ENCODE measurements around the gene PLA2G2F. TPM values are rescaled to one million over a fixed set of nuclear protein-coding genes. Genes with fewer than 3 reads are reported as not detected.

The PLA2G2F gene
- total and polyA plus RNA-seq, 2 experiments from 2014 or later, result not detected

- Mint-ChIP-seq H3K27me3 (ENCODE audit: insufficient read depth, low read depth, poor library complexity) (peaks cover 3% of the 10 kb centered on the region), H3K4me1 (peaks cover 19% of the 10 kb centered on the region), H3K27ac (no peak overlapping the region), H3K9me3 (0 out of 3 replicates have a peak, but pooled peaks cover 2% of the 10 kb centered on the region), H3K4me3 (no peak overlapping the region), H3K36me3 (ENCODE audit: low read depth) (no peaks in the 10 kb centered on the region)
- ATAC-seq, result no peak
- H3K9me2 ChIP-seq (ENCODE audit: insufficient read depth), result 0 out of 2 replicates have a peak, but pooled peaks cover 4% of the 10 kb centered on the region
- H3K4me2 ChIP-seq, result no peak overlapping the region
- H3K4me3 ChIP-seq, result no peak overlapping the region
- H4K20me1 ChIP-seq (replicated peaks; ENCODE audit: insufficient read depth), result no peaks in the 10 kb centered on the region
- no peaks in the 10 kb centered on the region for H3F3A ChIP-seq (replicated peaks; ENCODE audit: low read depth)
- peaks cover 10% of the 10 kb centered on the region; the same call in 1 of the 2 replicates for H3K4me1 ChIP-seq (ENCODE audit: insufficient read depth)
- no peaks in the 10 kb centered on the region for H3K79me2 ChIP-seq (replicated peaks; ENCODE audit: insufficient read depth)
- DNase-seq (ENCODE audit: low spot score), result no peak
- H3K36me3 ChIP-seq (ENCODE audit: insufficient read depth), result no peaks in the 10 kb centered on the region
- H3K27me3 ChIP-seq (ENCODE audit: insufficient read depth), result no peaks in the 10 kb centered on the region
- TF ChIP-seq CREB1 (CRISPR knock-in tag; IDR thresholded peaks at IDR 0.05; ENCODE audit: low read depth) (no peak), JUNB (IDR thresholded peaks at IDR 0.05; ENCODE audit: unreplicated experiment) (no peak), ZNF114 (CRISPR knock-in tag; IDR thresholded peaks at IDR 0.05) (no peak), EZH2phosphoT487 (IDR thresholded peaks at IDR 0.05; ENCODE audit: unreplicated experiment) (no peak), POLR2AphosphoS5 (IDR thresholded peaks at IDR 0.05; ENCODE audit: low read depth) (no peak), NANOG (IDR thresholded peaks at IDR 0.05; ENCODE audit: borderline replicate concordance) (no peak), EZH2 (IDR thresholded peaks at IDR 0.05; ENCODE audit: low read depth, unreplicated experiment) (no peak), STAT1 (IDR thresholded peaks at IDR 0.05; ENCODE audit: unreplicated experiment) (no peak), ETS1 (IDR thresholded peaks at IDR 0.05) (no peak), ZNF462 (CRISPR knock-in tag; IDR thresholded peaks at IDR 0.05) (no peak), CTCF (conservative IDR thresholded peaks at IDR 0.05; ENCODE audit: low read depth in 2 of 2) (no peak)
- TF ChIP-seq, protein P1, sequence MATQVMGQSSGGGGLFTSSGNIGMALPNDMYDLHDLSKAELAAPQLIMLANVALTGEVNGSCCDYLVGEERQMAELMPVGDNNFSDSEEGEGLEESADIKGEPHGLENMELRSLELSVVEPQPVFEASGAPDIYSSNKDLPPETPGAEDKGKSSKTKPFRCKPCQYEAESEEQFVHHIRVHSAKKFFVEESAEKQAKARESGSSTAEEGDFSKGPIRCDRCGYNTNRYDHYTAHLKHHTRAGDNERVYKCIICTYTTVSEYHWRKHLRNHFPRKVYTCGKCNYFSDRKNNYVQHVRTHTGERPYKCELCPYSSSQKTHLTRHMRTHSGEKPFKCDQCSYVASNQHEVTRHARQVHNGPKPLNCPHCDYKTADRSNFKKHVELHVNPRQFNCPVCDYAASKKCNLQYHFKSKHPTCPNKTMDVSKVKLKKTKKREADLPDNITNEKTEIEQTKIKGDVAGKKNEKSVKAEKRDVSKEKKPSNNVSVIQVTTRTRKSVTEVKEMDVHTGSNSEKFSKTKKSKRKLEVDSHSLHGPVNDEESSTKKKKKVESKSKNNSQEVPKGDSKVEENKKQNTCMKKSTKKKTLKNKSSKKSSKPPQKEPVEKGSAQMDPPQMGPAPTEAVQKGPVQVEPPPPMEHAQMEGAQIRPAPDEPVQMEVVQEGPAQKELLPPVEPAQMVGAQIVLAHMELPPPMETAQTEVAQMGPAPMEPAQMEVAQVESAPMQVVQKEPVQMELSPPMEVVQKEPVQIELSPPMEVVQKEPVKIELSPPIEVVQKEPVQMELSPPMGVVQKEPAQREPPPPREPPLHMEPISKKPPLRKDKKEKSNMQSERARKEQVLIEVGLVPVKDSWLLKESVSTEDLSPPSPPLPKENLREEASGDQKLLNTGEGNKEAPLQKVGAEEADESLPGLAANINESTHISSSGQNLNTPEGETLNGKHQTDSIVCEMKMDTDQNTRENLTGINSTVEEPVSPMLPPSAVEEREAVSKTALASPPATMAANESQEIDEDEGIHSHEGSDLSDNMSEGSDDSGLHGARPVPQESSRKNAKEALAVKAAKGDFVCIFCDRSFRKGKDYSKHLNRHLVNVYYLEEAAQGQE (IDR thresholded peaks at IDR 0.05; ENCODE audit: unreplicated experiment), result no peak
- H2AFZ ChIP-seq, result no peak overlapping the region
- H3K27ac ChIP-seq (ENCODE audit: low read depth), result no peak overlapping the region
Measured at GRCh38 chr1:20197329-20197791, 58.2 kb downstream of the PLA2G2F start.
